Testis (tissue), 2 donors: ENCODE data around the gene BRD4.

Experiments used
- POLR2A ChIP-seq: fragments of 450-650 bp; IDR thresholded peaks from one replicate; pipeline ENCODE4 v1.6.1; 2017; ENCODE audit warnings: antibody characterized with exemption, mild to moderate bottlenecking, moderate library complexity
- TF ChIP-seq, protein P1 (sequence below), 3 experiments: fragments of 450-650 bp in 2 of 3; fragments of 200-600 bp in 1 of 3; sonication (generic) in 1 of 3; IDR thresholded peaks; one replicate each; pipeline ENCODE4 v1.5.1; 2016 to 2019; ENCODE audit warnings: antibody characterized with exemption in 3 of 3, mild to moderate bottlenecking in 2 of 3, moderate library complexity in 1 of 3

DNA sequence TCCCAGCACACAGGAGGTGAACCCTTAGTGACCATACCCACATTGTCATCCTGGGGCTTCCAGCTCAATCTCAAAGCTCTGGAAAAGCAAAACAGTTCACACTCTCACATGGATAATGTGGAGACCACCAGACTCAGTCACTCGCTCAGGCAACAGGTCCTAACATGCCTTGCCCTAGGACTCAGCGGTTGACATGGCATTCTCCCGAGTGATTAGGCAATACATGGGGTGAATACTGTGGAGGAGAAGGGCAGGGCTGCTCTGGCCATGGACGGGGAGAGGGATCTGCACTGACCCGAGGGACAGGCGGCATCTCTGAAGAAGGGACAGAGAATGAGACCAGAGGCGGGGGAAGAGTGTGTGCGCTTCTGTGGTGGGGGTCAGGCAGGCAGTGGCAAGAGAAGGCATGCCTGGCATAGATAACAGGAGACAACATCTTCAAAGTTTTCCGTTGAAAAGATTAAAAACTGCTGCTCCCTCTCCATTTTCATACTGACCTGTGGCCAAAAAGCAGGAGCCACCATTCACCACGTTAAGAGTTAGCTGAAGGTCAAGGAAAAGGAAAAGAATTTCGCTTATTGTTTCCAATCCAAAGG, 55.6 kb downstream of the BRD4 start:
- TF ChIP-seq, protein P1, sequence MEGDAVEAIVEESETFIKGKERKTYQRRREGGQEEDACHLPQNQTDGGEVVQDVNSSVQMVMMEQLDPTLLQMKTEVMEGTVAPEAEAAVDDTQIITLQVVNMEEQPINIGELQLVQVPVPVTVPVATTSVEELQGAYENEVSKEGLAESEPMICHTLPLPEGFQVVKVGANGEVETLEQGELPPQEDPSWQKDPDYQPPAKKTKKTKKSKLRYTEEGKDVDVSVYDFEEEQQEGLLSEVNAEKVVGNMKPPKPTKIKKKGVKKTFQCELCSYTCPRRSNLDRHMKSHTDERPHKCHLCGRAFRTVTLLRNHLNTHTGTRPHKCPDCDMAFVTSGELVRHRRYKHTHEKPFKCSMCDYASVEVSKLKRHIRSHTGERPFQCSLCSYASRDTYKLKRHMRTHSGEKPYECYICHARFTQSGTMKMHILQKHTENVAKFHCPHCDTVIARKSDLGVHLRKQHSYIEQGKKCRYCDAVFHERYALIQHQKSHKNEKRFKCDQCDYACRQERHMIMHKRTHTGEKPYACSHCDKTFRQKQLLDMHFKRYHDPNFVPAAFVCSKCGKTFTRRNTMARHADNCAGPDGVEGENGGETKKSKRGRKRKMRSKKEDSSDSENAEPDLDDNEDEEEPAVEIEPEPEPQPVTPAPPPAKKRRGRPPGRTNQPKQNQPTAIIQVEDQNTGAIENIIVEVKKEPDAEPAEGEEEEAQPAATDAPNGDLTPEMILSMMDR (IDR thresholded peaks at IDR 0.05) = no peak
- TF ChIP-seq POLR2A = no peak
